CD4-positive, alpha-beta T cell treated with Interleukin-21 for 1 hour (primary cell): Measurements from ENCODE around the gene AIP.
"Not testable (repeated sequence)": the region's sequence is repeated elsewhere in the genome, so short reads cannot be mapped to it uniquely, and the experiment has no call there.

Source experiments
- DNase-seq: peaks from one replicate; pipeline ENCODE4 v3.0.0-alpha.2; 2020

The AIP gene

DNA sequence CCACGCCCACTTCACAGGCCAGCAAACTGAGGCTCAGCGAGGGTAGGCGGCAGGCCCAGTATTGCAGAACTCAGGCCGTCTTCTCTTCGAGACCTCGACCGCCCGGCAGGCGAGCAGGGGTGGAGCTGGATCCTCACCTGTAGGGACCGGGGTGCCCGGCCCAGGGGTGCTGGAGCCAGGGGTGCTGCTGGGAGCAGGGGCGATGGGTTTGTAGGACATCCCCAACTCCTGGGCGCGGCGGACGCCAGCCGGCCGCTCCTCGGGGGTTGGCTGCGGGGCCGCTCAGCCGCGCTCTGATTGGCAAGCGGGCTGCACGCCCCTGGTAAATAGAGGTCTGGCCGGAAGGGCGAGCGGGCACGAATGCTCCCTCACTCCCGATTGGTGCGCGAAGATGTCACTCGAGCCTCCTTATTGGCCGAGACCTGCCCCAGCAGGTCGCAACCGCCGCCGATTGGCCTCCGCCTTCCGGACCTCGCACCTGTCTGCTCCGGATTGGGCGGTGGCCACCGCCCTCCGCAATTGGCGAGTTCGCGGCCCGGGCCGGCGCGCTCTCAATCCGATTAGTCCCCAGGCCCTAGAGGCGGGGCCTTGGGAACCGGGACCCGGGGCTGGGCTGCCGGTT, 25.1 kb downstream of the AIP start, which contains the start of gene CDK2AP2:
Gene CDK2AP2 (minus strand): TSS at position 299 of the 622 bp plus-strand sequence. CDS start 80 bp downstream, at position 219.
- DNase-seq, result peak; percentile 98

DNA sequence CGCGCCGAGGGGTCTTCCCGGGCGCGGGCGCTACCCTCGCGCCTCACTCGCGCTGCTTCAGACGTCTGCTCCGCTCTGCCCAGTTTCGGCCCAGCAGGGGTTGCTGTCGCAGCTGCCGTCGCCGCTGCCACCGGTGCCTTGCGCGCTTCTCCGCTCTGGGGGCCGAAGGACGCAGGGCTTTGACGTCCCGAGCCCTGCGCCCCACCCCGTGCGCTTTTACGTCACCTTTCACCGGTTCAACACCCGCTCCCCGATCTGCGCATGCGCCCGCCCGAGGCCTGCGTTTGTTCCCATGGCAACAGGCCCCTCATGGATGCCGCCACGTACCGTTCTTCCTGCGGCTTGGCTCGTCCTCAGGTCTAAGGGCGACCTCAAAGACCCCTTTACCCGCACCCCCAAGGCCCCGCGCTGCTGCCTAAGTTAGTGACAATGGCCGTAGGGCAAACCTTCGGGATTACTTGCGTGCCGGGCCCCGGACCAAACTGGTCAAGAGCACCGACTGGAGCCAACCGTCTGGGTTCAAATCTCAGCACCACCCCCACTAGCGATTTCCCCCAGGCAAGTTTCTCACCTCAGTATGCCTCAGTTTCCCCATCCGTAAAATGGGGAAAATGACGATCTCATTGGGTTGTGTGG, 25.8 kb downstream of the AIP start:
- DNase-seq, result peak; percentile 98

GRCh38 chr11:67510023-67510345, 27.2 kb downstream of the AIP start:
- no peak for DNase-seq

- DNase-seq, result not testable (repeated sequence)
Observed at GRCh38 chr11:67511558-67511957, 28.7 kb downstream of the AIP start.

- no peak for DNase-seq
Observed at GRCh38 chr11:67514116-67514515, 31.3 kb downstream of the AIP start.

GRCh38 chr11:67516806-67517205, 34.0 kb downstream of the AIP start:
- DNase-seq, result no peak

GRCh38 chr11:67517784-67518552, 35.1 kb downstream of the AIP start:
- DNase-seq, result no peak

- no peak for DNase-seq
Observed at GRCh38 chr11:67519726-67520125, 36.9 kb downstream of the AIP start.

DNA sequence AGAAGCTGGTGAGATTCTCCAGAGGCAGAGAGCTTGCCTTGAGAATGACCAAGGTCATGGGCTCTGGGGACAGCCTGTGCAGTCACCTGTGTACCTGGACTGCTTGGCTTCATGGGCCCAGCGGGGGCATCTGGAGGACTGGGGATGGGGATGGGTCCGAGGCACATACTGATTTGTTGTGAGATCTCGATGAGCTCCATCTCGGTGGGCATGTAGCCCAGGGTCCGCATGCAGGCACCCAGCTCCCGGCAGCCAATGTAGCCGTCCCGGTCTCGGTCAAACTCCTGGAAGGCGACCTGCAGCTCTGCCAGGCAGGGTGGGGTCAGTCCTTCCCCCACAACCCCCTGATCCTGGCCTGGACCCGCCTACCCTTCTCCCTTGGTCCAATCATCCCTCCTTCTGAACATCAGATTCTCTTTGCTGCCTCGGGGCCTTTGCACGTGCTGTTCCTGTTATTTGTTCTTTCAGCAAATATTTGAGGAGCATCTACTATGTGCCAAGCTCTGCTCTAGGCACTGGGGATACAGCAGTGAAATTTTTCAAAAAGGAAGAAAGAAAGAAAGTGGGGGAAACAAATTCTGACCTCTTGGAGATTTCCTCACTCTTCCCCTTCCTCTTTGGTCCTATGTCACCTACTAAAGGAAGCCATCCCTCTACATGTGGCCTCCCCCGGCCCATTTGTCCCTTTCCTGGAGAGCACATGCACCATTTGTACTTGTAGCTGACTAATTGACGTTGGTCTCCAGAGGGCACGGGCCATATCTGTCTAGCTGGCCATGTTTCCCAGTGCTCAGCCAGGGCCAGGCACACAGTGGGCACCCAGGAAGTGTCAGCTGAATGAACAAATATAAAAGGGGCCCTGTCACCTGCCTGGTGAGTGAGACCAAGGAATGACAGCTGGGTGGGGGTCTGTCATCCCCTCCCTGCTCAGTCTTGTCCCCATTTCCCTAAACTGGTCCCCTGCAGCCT, 38.3 kb downstream of the AIP start:
- DNase-seq, result no peak

DNA sequence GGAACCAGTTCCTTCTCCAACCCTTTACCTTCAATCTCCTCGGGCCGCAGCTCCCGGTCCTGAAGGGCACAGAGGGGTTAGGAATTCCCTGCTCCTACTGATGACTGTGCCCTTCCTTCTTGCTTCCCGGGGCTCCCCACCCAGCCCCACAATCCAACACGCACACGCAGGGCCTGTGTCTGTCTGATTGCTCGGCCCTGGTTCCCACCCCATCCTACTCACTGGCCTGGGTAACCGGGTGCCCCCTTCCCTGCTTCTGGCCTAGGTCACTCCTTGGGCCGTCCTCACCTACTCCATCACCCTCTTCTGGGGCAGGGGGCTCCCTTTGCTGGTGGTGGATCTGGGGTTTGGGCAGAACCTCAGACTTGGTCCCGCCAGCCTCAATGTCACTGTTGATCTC, 39.1 kb downstream of the AIP start:
- DNase-seq, result no peak

DNA sequence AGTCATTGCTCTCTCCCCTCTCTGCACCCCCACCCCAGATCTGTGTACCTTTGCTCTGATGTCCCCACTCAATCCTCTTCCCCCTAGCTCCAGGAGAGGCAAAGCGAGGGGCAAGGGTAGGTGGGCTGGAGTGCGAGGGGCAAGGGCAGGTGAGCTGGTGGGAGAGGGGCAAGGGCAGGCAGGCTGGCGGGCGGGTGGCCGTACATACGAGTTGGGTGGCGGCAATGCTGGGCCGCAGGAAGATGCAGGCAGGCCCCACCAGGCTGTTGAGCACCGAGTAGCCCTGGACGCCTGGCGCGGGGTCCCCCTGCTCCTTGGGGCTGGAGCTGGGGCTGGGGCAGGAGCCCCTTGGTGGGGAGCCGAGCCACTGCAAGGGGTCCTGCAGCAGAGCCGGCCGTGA, 39.5 kb downstream of the AIP start:
- no peak for DNase-seq

DNA sequence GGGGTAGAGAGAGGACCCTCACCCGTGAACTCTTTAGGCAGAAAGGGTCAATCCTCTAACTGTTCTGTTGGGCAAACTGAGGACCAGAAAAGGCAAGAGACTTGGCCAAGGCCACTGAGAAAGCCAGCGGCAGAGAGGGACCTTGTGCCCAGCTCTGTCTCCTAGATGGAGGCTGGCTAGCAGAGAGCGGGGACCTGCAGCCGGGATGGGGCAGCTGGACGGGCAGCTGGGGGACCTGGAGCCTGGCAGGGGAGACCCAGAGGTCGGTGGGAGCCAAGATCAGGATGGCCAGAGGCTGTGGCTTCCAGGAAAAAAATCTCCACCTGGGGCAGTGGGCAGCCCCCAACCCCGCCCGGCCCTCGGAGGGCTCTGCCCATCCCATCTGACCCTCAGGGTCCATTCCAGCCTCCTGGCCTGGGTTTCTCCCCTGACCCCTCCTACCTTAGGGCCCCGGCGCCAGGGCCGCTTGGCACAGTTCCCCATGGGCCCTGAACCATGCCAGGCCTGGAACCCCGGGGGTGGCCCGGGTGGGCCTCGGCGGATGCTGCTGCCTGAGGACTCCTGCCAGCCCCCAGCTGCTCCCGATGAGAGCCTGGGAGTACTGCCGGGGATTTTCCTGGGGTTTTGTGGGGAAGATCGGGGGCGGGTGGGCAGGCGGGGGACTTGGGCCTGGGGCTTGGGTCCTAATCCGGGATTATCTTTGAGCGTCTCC, 40.2 kb downstream of the AIP start, which contains the start of gene CABP2:
Gene CABP2 (minus strand): TSS at position 603 of the 712 bp plus-strand sequence. CDS start 120 bp downstream, at position 483.
- no peak for DNase-seq

- no peak for DNase-seq
Observed at GRCh38 chr11:67523556-67524479, 41.0 kb downstream of the AIP start.

GRCh38 chr11:67524480-67524808, 41.6 kb downstream of the AIP start:
- DNase-seq, result no peak

DNA sequence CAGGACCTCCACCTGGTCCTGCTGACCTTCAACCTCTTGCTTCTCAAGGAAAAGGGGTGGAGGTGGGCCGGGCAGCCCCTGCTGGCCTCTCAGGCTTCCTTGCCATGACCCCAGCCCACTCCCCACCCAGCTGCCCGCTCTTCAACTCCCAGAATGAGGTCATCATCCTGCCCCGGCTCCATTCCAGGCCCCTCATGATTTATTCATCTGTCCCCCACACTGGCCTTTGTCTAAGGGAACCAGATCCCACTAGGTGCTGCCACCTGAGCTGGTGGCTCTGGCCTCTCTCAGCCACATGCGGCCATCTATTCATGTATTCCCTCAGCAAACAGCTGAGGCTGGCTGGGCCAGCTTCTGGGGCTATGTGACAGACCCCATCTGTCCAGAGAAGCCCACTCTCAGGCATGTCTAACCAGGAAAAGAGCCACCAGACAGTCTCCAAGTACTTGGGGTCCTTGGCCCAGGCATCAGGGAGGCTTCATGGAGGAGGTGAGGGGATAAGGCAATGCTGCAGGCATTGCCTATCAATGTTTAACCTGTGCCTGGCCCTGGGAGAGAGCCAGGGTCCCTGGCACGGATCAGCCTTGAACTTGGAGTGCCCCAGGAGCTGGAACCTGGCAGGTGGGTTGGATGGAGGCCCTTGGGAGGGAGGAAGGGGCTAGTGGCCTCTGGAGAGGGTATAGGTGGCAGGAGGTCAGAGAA, 42.6 kb downstream of the AIP start:
- no peak for DNase-seq

GRCh38 chr11:67528376-67528775, 45.5 kb downstream of the AIP start:
- no peak for DNase-seq

DNA sequence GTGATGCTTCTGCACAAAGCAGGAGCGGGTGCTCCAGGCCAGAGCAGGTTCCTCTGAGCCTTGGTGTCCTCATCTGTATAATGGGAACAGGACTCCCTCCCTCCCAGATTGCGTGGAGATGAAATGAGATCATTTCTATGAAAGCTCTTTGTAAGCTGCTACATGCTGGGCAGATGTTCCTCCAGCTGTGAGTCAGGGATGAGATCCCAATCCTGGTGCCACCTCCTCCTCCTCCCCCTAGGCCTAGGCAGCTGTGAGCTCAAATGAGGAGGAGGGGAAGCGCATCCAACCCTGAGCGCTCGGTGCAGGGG, 47.4 kb downstream of the AIP start:
- DNase-seq, result no peak

DNA sequence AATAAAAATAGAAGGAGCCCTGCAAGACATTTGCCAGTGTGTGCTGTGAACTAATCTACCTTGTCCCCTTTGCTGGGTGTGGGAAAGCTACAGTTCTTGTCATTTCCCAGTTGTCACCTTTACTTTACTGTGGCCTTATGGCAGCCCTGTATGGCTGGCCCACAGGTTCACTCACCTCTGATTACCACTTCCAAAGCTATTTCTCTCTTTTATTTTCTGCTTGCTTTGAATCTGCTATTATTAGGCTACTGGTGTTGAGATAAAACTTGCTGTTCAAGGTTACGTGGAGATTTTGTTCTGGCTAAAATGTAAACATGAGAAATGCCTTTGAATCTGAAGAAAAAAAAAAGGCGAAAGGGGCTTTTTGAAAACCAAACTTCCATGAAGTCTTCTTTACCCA, 50.1 kb downstream of the AIP start:
- DNase-seq, result no peak

GRCh38 chr11:67534070-67534679, 51.3 kb downstream of the AIP start:
- DNase-seq, result no peak

DNA sequence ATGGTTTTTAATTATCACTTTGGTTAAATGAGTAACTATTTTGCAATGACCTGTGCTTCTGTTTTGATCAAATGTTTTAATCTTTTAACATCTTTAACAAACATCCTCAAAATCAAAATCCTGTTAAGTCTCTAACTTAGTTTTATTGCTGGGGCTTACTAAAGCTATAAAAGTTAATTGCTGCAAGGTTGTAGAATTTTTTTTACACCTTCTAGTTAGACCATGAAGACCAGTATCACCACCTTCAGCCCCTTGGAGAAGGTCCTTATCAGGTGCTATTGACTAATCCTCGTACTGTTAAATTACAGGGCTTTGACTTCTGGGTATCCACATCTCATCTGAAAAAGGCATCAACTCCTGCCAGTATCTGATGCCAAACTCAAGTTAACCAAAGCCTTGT, 52.7 kb downstream of the AIP start:
- no peak for DNase-seq
